ENCODE data around the gene KLHL28. TPM values are rescaled to one million over a fixed set of nuclear protein-coding genes. Genes with fewer than 3 reads are reported as not detected.

Gene KLHL28
- total RNA-seq, 3 donors from 2014 or later: 9.9 to 17.7 (median 10.5) TPM

DNA sequence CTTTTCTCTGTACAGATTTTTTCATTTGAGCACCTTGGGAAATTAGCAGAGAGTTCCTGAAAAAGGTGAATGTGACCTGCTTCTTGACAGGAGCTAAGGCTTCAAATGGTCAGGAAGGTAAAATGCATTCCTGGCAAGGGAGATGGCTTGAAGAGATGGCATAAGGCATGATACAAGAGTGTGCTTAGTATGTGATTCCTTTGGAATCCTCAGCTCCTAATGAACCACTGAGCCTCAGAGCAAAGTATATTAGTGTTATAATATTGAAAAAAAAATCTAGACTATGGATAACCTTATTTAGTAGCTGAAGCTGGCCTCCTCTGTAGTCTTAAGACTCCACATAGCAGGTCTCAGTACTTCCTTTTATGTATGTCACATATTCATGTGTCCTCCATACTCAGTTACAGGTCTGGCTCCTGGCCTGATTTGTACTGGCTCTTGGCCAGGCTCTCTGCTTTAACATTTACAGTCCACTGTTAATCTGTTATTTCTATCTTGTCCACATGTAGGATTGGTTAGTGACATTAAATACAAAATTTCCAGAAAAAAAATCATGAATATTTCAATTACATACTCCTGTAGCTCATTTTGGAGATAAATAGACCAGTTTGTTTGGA, 18.1 kb upstream of the KLHL28 start:
- peak in 1 of 2 donors; percentile 72 for DNase-seq (ENCODE audit: low spot score in 2 of 2)
- Histone ChIP-seq H3K9me3 (no peaks in the 10 kb centered on the region), H3K27ac (no peak overlapping the region), H3K36me3 (no peaks in the 10 kb centered on the region), H3K4me1 (no peaks in the 10 kb centered on the region), H3K27me3 (no peaks in the 10 kb centered on the region), H3K4me3 (no peak overlapping the region)
- TF ChIP-seq, protein P1, sequence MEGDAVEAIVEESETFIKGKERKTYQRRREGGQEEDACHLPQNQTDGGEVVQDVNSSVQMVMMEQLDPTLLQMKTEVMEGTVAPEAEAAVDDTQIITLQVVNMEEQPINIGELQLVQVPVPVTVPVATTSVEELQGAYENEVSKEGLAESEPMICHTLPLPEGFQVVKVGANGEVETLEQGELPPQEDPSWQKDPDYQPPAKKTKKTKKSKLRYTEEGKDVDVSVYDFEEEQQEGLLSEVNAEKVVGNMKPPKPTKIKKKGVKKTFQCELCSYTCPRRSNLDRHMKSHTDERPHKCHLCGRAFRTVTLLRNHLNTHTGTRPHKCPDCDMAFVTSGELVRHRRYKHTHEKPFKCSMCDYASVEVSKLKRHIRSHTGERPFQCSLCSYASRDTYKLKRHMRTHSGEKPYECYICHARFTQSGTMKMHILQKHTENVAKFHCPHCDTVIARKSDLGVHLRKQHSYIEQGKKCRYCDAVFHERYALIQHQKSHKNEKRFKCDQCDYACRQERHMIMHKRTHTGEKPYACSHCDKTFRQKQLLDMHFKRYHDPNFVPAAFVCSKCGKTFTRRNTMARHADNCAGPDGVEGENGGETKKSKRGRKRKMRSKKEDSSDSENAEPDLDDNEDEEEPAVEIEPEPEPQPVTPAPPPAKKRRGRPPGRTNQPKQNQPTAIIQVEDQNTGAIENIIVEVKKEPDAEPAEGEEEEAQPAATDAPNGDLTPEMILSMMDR (IDR thresholded peaks at IDR 0.05): no peak
- intact Hi-C loops (cut with DNase I; ENCODE audit: low total_unique reads): no loop called here

DNA sequence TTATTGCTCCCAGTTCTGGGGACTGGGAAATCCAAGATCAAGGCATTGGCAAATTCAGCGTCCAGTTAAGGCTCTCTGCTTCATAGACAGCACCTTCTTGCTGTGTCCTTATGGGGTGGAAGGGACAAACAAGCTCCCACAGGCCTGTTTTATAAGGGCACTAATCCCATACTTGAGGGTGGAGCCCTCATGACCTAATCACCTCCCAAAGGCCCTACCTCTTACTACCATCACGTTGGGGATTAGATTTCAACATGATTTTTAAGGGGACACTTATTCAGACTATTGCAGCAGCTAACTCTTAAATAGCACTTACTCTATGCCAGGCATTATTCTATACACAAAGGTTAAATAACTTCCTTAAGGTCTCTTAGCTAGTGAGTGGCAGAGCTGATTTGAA, 17.5 kb upstream of the KLHL28 start:
- H3K27ac ChIP-seq: no peak overlapping the region
- H3K36me3 ChIP-seq: no peaks in the 10 kb centered on the region
- intact Hi-C loops (cut with DNase I; ENCODE audit: low total_unique reads): no loop called here
- no peaks in the 10 kb centered on the region for H3K27me3 ChIP-seq
- TF ChIP-seq POLR2AphosphoS5 (IDR thresholded peaks at IDR 0.05) (no peak), POLR2A (IDR thresholded peaks at IDR 0.05) (no peak)
- TF ChIP-seq, protein P1 (IDR thresholded peaks at IDR 0.05): no peak
- H3K4me1 ChIP-seq: no peaks in the 10 kb centered on the region
- no peak for DNase-seq (ENCODE audit: low spot score in 2 of 2)
- no peak overlapping the region for H3K4me3 ChIP-seq
- no peaks in the 10 kb centered on the region for H3K9me3 ChIP-seq

DNA sequence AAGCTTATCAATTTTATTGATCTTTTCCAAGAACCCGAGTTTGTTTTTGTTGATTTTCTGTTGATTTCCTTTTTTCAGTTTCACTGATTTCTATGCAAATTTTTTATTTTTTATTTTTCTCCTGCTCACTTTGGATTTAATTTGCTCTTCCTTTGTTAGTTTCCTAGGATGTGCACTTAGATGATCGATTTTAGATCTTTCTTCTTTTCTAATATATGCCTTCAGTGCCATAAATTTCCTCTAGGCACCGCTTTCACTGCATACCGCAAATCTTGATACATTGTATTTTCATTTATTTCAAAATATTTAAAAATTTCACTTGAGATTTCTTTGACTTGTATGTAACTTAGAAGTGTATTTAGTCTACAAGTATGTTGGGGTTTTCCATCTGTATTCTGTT, 9.7 kb upstream of the KLHL28 start:
- TF ChIP-seq POLR2AphosphoS5 (IDR thresholded peaks at IDR 0.05) (no peak), POLR2A (IDR thresholded peaks at IDR 0.05) (no peak)
- TF ChIP-seq, protein P1 (IDR thresholded peaks at IDR 0.05): no peak
- no peak overlapping the region for H3K27ac ChIP-seq
- no peak overlapping the region for H3K4me3 ChIP-seq
- no peaks in the 10 kb centered on the region for H3K36me3 ChIP-seq
- intact Hi-C loops (cut with DNase I; ENCODE audit: low total_unique reads): no loop called here
- H3K27me3 ChIP-seq: no peaks in the 10 kb centered on the region
- peaks cover 3 to 4% of the 10 kb centered on the region in 2 donors for H3K4me1 ChIP-seq
- H3K9me3 ChIP-seq: peaks cover 0 to 5% of the 10 kb centered on the region in 2 donors
- no peak for DNase-seq (ENCODE audit: low spot score in 2 of 2)

DNA sequence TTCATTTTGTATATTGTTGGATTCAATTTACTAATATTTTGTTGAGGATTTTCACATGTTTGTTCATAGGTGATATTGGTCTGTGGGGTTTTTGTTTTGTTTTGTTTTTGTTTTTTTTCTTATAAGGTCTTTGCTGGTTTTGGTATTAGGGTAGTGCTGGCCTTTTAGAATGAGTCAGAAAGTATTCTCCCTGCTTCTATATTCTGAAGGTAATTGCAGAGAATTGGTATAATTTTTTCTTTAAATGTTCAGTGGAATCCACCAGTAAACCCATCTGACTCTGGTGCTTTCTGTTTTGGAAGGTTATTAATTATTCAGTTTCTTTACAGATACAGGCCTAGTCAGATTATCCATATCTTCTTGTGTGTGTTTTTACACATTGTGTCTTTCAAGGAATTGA, 9.2 kb upstream of the KLHL28 start:
- DNase-seq (ENCODE audit: low spot score in 2 of 2): no peak
- no peak overlapping the region for H3K4me3 ChIP-seq
- intact Hi-C loops (cut with DNase I; ENCODE audit: low total_unique reads): no loop called here
- H3K9me3 ChIP-seq: peaks cover 0 to 5% of the 10 kb centered on the region in 2 donors
- H3K36me3 ChIP-seq: no peaks in the 10 kb centered on the region
- H3K27ac ChIP-seq: no peak overlapping the region
- peaks cover 3 to 4% of the 10 kb centered on the region in 2 donors for H3K4me1 ChIP-seq
- H3K27me3 ChIP-seq: no peaks in the 10 kb centered on the region
- no peak for TF ChIP-seq POLR2A (IDR thresholded peaks at IDR 0.05)

DNA sequence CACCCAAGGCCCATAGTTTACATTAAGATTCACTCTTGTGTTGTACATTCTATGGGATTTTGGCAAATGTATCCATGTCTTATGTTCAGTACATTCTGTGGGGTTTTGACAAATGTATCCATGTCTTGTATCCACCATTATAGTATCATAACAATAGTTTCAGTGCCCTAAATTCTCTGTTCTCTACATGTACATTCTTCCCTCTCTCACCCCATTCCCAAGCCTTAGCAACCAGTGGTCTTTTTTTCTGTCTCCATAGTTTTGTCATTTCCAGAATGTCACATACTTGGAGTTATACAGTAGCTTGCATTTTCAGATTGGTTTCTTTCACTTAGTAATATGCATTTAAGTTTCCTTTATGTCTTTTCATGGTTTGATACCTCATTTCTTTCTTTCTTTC, 7.0 kb upstream of the KLHL28 start:
- H3K9me3 ChIP-seq: peaks cover 0 to 5% of the 10 kb centered on the region in 2 donors
- H3K27ac ChIP-seq: no peak overlapping the region
- intact Hi-C loops (cut with DNase I; ENCODE audit: low total_unique reads): no loop called here
- TF ChIP-seq POLR2A (IDR thresholded peaks at IDR 0.05) (no peak), POLR2AphosphoS5 (IDR thresholded peaks at IDR 0.05) (no peak)
- TF ChIP-seq, protein P1 (IDR thresholded peaks at IDR 0.05): no peak
- peak overlapping the region in 1 of 3 donors; percentile 84 for H3K4me3 ChIP-seq
- H3K36me3 ChIP-seq: no peaks in the 10 kb centered on the region
- DNase-seq (ENCODE audit: low spot score in 2 of 2): no peak
- H3K27me3 ChIP-seq: no peaks in the 10 kb centered on the region
- H3K4me1 ChIP-seq: peaks cover 3 to 4% of the 10 kb centered on the region in 2 donors
